HG03060 (cell line): ENCODE results near the gene TGM4.
"Not testable (repeated sequence)": the region's sequence is repeated elsewhere in the genome, so short reads cannot be mapped to it uniquely, and the experiment has no call there.

Experiments
- ATAC-seq: cut with Tn5 transposase; IDR thresholded peaks from one replicate; pipeline ENCODE4 v1.9.1; 2021; ENCODE audit warnings: low read depth, moderate number of reproducible peaks; ENCODE audit not compliant: unreplicated experiment

The TGM4 gene

GRCh38 chr3:44874308-44874707, at the start of gene TGM4:
TGM4 (plus strand) TSS chr3:44874608; CDS start chr3:44874679, 71 bp downstream.
- ATAC-seq = no peak

GRCh38 chr3:44825264-44825925, 49.0 kb upstream of the TGM4 start:
- ATAC-seq = no peak

GRCh38 chr3:44827196-44827595, 47.2 kb upstream of the TGM4 start:
- no peak for ATAC-seq

- no peak for ATAC-seq
These were observed 43.2 kb upstream of the TGM4 start for GRCh38 chr3:44831232-44831631.

GRCh38 chr3:44832032-44832431, 42.4 kb upstream of the TGM4 start:
- no peak for ATAC-seq

GRCh38 chr3:44832965-44833364, 41.4 kb upstream of the TGM4 start:
- ATAC-seq = no peak

GRCh38 chr3:44833394-44833793, 41.0 kb upstream of the TGM4 start:
- no peak for ATAC-seq

GRCh38 chr3:44835684-44836083, 38.7 kb upstream of the TGM4 start:
- ATAC-seq = no peak

GRCh38 chr3:44842376-44842775, 32.0 kb upstream of the TGM4 start:
- no peak for ATAC-seq

- ATAC-seq = no peak
These were observed 28.6 kb upstream of the TGM4 start for GRCh38 chr3:44845528-44846520.

- ATAC-seq = no peak
These were observed 25.8 kb upstream of the TGM4 start for GRCh38 chr3:44848634-44849033.

GRCh38 chr3:44856663-44857062, 17.7 kb upstream of the TGM4 start:
- ATAC-seq = not testable (repeated sequence)

GRCh38 chr3:44860117-44860516, 14.3 kb upstream of the TGM4 start:
- no peak for ATAC-seq

- ATAC-seq = peak; percentile 73
These were observed 12.8 kb upstream of the TGM4 start, which contains the start of gene TMEM42 for GRCh38 chr3:44861412-44862225. TMEM42 (plus strand) TSS chr3:44861912; CDS start chr3:44861925, 13 bp downstream.

- no peak for ATAC-seq
These were observed 12.2 kb upstream of the TGM4 start for GRCh38 chr3:44862226-44862637.

GRCh38 chr3:44865272-44866035, 9.0 kb upstream of the TGM4 start:
- no peak for ATAC-seq

- ATAC-seq = no peak
These were observed 6.8 kb upstream of the TGM4 start for GRCh38 chr3:44867421-44868111.

- no peak for ATAC-seq
These were observed 3.9 kb upstream of the TGM4 start for GRCh38 chr3:44870375-44871061.

GRCh38 chr3:44875596-44875995, 1.2 kb downstream of the TGM4 start:
- no peak for ATAC-seq
